ENCODE results near the gene MYOZ1. TPM values are rescaled to one million over a fixed set of nuclear protein-coding genes. Genes with fewer than 3 reads are reported as not detected.

Gene MYOZ1
- total RNA-seq, 1 donor from 2014 or later = 1.4 TPM

DNA sequence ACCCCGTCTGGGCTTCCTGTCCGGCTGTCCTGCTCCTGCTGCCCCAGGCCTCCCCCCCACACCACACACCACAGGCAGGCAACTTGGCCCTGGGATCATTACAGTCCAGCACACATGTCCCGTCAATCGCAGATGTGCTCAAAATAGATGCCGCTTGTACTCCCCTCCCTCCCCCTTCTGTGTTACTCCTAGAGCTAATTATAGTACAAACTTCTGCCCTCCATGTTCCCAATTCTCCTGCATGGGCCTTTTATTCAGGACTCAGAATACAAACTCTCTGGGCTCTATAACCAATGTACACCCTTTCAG lies 14.7 kb upstream of the MYOZ1 start, which contains the start of gene SYNPO2L:
SYNPO2L (minus strand) TSS at position 40 of the 309 bp plus-strand sequence. CDS start 107 bp downstream, outside the sequence.
- H3K27me3 Mint-ChIP-seq (ENCODE audit: low read depth) = no peaks in the 10 kb centered on the region
- no peaks in the 10 kb centered on the region for H3K9me3 Mint-ChIP-seq
- no peaks in the 10 kb centered on the region for H3K36me3 Mint-ChIP-seq
- no peak within 1 kb of the TSS for H3K4me3 Mint-ChIP-seq
- H3K4me1 Mint-ChIP-seq = no peaks in the 10 kb centered on the region
- no peak for DNase-seq (ENCODE audit: low spot score in 2 of 2, unreplicated experiment in 2 of 2)
- TF ChIP-seq, protein P1, sequence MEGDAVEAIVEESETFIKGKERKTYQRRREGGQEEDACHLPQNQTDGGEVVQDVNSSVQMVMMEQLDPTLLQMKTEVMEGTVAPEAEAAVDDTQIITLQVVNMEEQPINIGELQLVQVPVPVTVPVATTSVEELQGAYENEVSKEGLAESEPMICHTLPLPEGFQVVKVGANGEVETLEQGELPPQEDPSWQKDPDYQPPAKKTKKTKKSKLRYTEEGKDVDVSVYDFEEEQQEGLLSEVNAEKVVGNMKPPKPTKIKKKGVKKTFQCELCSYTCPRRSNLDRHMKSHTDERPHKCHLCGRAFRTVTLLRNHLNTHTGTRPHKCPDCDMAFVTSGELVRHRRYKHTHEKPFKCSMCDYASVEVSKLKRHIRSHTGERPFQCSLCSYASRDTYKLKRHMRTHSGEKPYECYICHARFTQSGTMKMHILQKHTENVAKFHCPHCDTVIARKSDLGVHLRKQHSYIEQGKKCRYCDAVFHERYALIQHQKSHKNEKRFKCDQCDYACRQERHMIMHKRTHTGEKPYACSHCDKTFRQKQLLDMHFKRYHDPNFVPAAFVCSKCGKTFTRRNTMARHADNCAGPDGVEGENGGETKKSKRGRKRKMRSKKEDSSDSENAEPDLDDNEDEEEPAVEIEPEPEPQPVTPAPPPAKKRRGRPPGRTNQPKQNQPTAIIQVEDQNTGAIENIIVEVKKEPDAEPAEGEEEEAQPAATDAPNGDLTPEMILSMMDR (IDR thresholded peaks at IDR 0.05; ENCODE audit: unreplicated experiment) = no peak
- H3K27ac Mint-ChIP-seq = no peak within 1 kb of the TSS

DNA sequence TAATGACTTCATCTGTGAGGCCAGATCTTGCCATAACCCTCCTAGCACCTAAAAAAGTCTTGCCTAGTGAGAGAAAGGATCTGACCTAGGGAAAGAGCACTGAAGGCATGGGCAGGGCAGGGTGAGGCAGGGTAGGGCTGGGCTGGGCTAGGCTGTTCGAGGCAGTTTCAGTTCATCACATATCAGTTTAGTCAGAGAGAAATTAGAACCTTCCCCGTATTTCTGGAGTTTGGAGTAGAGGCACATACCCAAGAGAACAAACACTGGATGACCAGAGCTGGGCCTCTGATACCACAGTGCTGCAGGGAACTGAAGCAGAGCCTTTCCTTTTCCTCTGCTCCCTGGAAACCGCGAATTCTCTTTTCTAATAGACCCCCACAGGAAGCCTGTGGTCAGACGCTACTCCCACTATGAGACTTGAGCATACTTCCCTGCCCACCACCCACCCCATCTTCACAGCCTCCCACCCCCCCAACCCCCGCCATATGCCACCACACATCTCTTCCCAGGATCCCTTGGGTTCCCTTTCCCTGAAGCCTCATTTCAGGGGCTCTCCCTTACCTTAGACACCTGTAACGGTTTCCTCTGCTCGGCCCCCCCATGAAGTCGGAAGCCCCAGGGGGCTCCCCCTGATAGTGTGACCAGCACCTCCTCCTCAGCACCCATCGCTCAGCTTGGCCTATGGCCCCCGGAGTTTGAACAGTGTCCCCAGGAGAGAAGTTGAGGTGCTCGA lies 14.1 kb upstream of the MYOZ1 start:
- no peaks in the 10 kb centered on the region for H3K4me1 Mint-ChIP-seq
- no peak overlapping the region for H3K27ac Mint-ChIP-seq
- H3K4me3 Mint-ChIP-seq = no peak overlapping the region
- no peaks in the 10 kb centered on the region for H3K36me3 Mint-ChIP-seq
- TF ChIP-seq, protein P1 (IDR thresholded peaks at IDR 0.05; ENCODE audit: unreplicated experiment) = no peak
- no peaks in the 10 kb centered on the region for H3K9me3 Mint-ChIP-seq
- no peak for DNase-seq (ENCODE audit: low spot score in 2 of 2, unreplicated experiment in 2 of 2)
- H3K27me3 Mint-ChIP-seq (ENCODE audit: low read depth) = no peaks in the 10 kb centered on the region

DNA sequence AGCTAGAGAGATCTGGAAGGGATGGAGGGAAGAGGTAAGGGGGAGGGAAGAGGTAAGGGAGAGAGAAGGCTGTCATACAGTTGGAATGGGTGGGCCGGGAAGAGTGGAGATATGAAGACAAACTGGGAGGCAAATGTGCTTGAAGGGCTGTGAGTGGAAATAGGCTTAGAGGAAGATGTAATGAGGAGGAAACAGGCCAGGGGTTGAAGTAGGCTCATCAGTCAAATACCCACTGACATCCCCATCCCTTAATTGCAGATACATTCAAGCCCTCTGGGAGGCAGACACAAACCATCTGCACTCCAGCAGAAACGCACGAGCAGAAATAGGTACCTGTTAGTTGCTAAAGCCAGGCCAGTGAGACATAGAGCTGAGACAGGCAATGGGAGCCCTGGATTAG lies 12.4 kb upstream of the MYOZ1 start:
- DNase-seq (ENCODE audit: low spot score in 2 of 2, unreplicated experiment in 2 of 2) = no peak
- TF ChIP-seq, protein P1 (IDR thresholded peaks at IDR 0.05; ENCODE audit: unreplicated experiment) = no peak
- Mint-ChIP-seq H3K27me3 (ENCODE audit: low read depth) (no peaks in the 10 kb centered on the region), H3K36me3 (no peaks in the 10 kb centered on the region), H3K27ac (no peak overlapping the region), H3K4me1 (peaks cover 9% of the 10 kb centered on the region), H3K9me3 (no peaks in the 10 kb centered on the region), H3K4me3 (no peak overlapping the region)

DNA sequence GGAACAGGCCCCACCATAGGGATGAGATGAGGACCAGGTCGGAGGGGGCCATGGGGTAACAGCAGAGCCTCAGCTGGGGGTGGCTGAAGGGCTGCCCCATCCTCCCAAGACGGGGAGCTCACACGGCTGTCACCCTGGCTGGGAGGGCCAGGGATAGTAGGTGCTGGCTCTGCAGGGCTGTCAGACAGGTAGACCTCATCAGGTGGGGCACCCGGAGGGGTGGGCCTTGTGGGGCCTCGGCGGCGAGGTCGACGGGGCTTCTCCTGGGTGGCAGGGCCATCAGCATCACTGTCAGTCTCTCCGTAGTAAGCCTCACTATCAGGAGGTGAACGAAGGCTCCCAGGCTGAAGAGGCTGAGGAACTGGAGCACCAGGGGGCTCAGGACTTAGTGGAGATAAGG lies 11.9 kb upstream of the MYOZ1 start:
- no peak for DNase-seq (ENCODE audit: low spot score in 2 of 2, unreplicated experiment in 2 of 2)
- Mint-ChIP-seq H3K27me3 (ENCODE audit: low read depth) (no peaks in the 10 kb centered on the region), H3K27ac (no peak overlapping the region), H3K4me3 (no peak overlapping the region), H3K4me1 (peaks cover 12% of the 10 kb centered on the region), H3K9me3 (no peaks in the 10 kb centered on the region), H3K36me3 (no peaks in the 10 kb centered on the region)
- TF ChIP-seq, protein P1 (IDR thresholded peaks at IDR 0.05; ENCODE audit: unreplicated experiment) = no peak

DNA sequence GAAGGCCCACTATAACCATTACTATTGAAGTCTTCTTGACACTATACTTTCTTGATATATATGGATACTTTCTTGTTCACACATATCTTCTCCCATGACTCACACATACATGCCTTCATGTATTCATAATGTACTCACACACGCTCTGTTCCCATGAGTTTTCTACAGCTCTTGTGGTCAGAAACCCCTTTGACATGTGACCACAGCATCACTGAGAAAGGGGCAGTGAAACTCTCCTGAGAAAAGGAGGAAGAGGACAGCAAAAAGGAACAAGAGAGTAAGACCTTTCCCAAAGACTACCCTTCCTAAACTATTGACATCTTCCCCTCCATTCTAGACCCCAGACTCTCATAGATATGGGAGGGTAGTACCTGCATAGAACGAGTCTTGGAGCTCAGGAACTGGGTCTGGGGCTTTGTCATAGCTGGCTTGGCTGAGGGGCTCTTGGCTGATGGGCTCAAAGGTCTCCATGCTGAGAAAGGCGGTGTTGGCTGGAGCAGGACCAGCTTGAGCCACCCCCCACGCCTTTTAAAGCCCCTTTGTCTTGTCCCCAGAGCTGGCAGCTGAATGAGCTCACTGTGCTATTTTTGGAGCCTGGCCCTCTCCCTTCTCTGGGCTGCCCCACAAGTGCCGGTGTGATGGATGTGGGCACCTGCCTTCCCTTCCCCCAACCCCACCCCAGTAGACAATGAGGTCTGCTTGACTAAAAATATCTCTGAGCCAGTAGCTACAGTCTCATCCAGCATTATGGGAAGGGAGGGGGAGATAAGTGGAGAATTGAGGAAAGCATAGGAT lies 9.5 kb upstream of the MYOZ1 start:
- Mint-ChIP-seq H3K4me3 (no peak overlapping the region), H3K36me3 (no peaks in the 10 kb centered on the region), H3K9me3 (no peaks in the 10 kb centered on the region), H3K27me3 (ENCODE audit: low read depth) (no peaks in the 10 kb centered on the region), H3K27ac (no peak overlapping the region), H3K4me1 (peaks cover 12% of the 10 kb centered on the region)
- DNase-seq (ENCODE audit: low spot score in 2 of 2, unreplicated experiment in 2 of 2) = no peak
- TF ChIP-seq, protein P1 (IDR thresholded peaks at IDR 0.05; ENCODE audit: unreplicated experiment) = no peak
